Gastroesophageal sphincter (tissue), 4 donors: ENCODE measurements around the gene ANGEL1. TPM values are rescaled to one million over a fixed set of nuclear protein-coding genes. Genes with fewer than 3 reads are reported as not detected.

Source experiments
- ATAC-seq: fragments of 150-250 bp; one replicate; pipeline ENCODE4 v1.9.1; 2016; ENCODE audit warnings: mild to moderate bottlenecking, moderate library complexity
- H3K27ac ChIP-seq, 4 donors: fragments of 200-600 bp; sonication (generic) in 3 of 4; 1 replicate in 3 of 4; 2 replicates in 1 of 4; pipeline ENCODE4 v1.5.1; 2016 to 2019
- H3K27me3 ChIP-seq: fragments of 200-600 bp; sonication (generic); one replicate; pipeline ENCODE4 v1.5.1; 2019
- H3K36me3 ChIP-seq, 2 donors: fragments of 200-600 bp; sonication (generic); one replicate each; pipeline ENCODE4 v1.5.1; 2019; ENCODE audit warnings: control low read depth in 1 of 2
- H3K4me1 ChIP-seq, 3 donors: fragments of 200-600 bp; sonication (generic); 1 replicate in 2 of 3; 2 replicates in 1 of 3; pipeline ENCODE4 v1.5.1; 2016 to 2019; ENCODE audit warnings: control low read depth in 2 of 3
- H3K4me3 ChIP-seq, 2 donors: fragments of 200-600 bp; sonication (generic); one replicate each; pipeline ENCODE4 v1.5.1; 2019; ENCODE audit warnings: mild to moderate bottlenecking in 1 of 2, moderate library complexity in 1 of 2
- H3K9me3 ChIP-seq, 3 donors: fragments of 200-600 bp; sonication (generic); one replicate each; pipeline ENCODE4 v1.5.1; 2017 to 2019; ENCODE audit warnings: control low read depth in 2 of 3
- CTCF ChIP-seq, 4 experiments: fragments of 200-600 bp in 2 of 4; fragments of 450-650 bp in 2 of 4; sonication (generic) in 1 of 4; IDR thresholded peaks; one replicate each; pipeline ENCODE4 v1.5.1; 2017 to 2019; ENCODE audit warnings: antibody characterized with exemption in 4 of 4, mild to moderate bottlenecking in 2 of 4, moderate library complexity in 2 of 4
- EP300 ChIP-seq: sonication (generic); formaldehyde crosslinking; IDR thresholded peaks from one replicate; pipeline ENCODE4 v1.6.1; 2017; ENCODE audit warnings: antibody characterized with exemption, mild to moderate bottlenecking
- POLR2A ChIP-seq, 2 donors: fragments of 450-650 bp; IDR thresholded peaks; one replicate each; pipeline ENCODE4 v1.6.1; 2017; ENCODE audit warnings: antibody characterized with exemption in 2 of 2, mild to moderate bottlenecking in 2 of 2, moderate library complexity in 1 of 2
- POLR2AphosphoS5 ChIP-seq: sonication (generic); formaldehyde crosslinking; IDR thresholded peaks from one replicate; pipeline ENCODE4 v1.6.1; 2017; ENCODE audit warnings: antibody characterized with exemption
- WGBS, 2 donors: methylation state at CpG; one replicate each; pipeline ENCODE4 v1.1.5; 2018; ENCODE audit warnings: low coverage in 1 of 2; 5-methylcytosine and 5-hydroxymethylcytosine counted together
- total RNA-seq, 4 donors: library from RNA; depleted of rRNA; stranded (reverse); fragments of >200 nt; gene quantifications; one replicate each; pipeline ENCODE4 v1.1.0, GENCODE V29; 2016

Gene ANGEL1
- total RNA-seq, 4 donors from 2014 or later: 9.0 to 27.5 (median 12.2) TPM

- 98 to 100% methylated on average over 2 of the region's 2 CpGs for WGBS, 2 donors
- H3K4me3 ChIP-seq: no peak overlapping the region
- no peak for ATAC-seq
- peaks cover 0 to 74% of the 10 kb centered on the region in 2 donors for H3K36me3 ChIP-seq
- H3K9me3 ChIP-seq: no peaks in the 10 kb centered on the region
- H3K27me3 ChIP-seq: no peaks in the 10 kb centered on the region
- H3K4me1 ChIP-seq: no peaks in the 10 kb centered on the region
- no peak overlapping the region for H3K27ac ChIP-seq
- TF ChIP-seq POLR2A (IDR thresholded peaks at IDR 0.05) (no peak), EP300 (no peak), CTCF (IDR thresholded peaks at IDR 0.05) (no peak), POLR2AphosphoS5 (no peak)
These were observed 20.3 kb downstream of the ANGEL1 start for GRCh38 chr14:76792422-76792821.

GRCh38 chr14:76786601-76787000 is 26.1 kb downstream of the ANGEL1 start:
- no peak for TF ChIP-seq CTCF (IDR thresholded peaks at IDR 0.05)
- TF ChIP-seq POLR2AphosphoS5: no peak
- no peak for TF ChIP-seq EP300
- TF ChIP-seq POLR2A (IDR thresholded peaks at IDR 0.05): no peak
- no peak for ATAC-seq
- H3K27me3 ChIP-seq: no peaks in the 10 kb centered on the region
- H3K4me3 ChIP-seq: no peak overlapping the region
- H3K36me3 ChIP-seq: peaks cover 0 to 83% of the 10 kb centered on the region in 2 donors
- no peak overlapping the region for H3K27ac ChIP-seq
- WGBS, 2 donors: 83 to 86% methylated on average over 2 of the region's 2 CpGs
- peaks cover 0 to 31% (median 10%) of the 10 kb centered on the region in 3 donors for H3K4me1 ChIP-seq
- H3K9me3 ChIP-seq: no peaks in the 10 kb centered on the region

GRCh38 chr14:76784881-76785280 is 27.8 kb downstream of the ANGEL1 start:
- ATAC-seq: peak; percentile 91
- H3K27me3 ChIP-seq: no peaks in the 10 kb centered on the region
- TF ChIP-seq CTCF (IDR thresholded peaks at IDR 0.05) (peak in 3 of 4 experiments; percentile 56 to 88 (median 79)), EP300 (no peak)
- H3K36me3 ChIP-seq: peaks cover 0 to 76% of the 10 kb centered on the region in 2 donors
- WGBS, 2 donors: 6% methylated on average over 2 of the region's 2 CpGs; no CpG with 5 or more reads in 1 of the 2 donors
- H3K27ac ChIP-seq: peak overlapping the region in 1 of 4 donors; percentile 19
- H3K9me3 ChIP-seq: no peaks in the 10 kb centered on the region
- no peak overlapping the region for H3K4me3 ChIP-seq
- peaks cover 0 to 44% (median 17%) of the 10 kb centered on the region in 3 donors for H3K4me1 ChIP-seq

GRCh38 chr14:76784266-76784874 is 28.3 kb downstream of the ANGEL1 start:
- Histone ChIP-seq H3K27me3 (no peaks in the 10 kb centered on the region), H3K9me3 (no peaks in the 10 kb centered on the region), H3K4me1 (peaks cover 0 to 44% (median 17%) of the 10 kb centered on the region in 3 donors), H3K4me3 (no peak overlapping the region), H3K27ac (peak overlapping the region in 2 of 4 donors; percentile 19 to 21), H3K36me3 (peaks cover 0 to 76% of the 10 kb centered on the region in 2 donors)
- ATAC-seq: peak; percentile 2
- WGBS, 2 donors: 56% methylated on average over 3 of the region's 6 CpGs; no CpG with 5 or more reads in 1 of the 2 donors
- TF ChIP-seq CTCF (IDR thresholded peaks at IDR 0.05): no peak
- TF ChIP-seq EP300: no peak
- TF ChIP-seq POLR2A (IDR thresholded peaks at IDR 0.05): no peak
- no peak for TF ChIP-seq POLR2AphosphoS5

GRCh38 chr14:76782885-76783566 is 29.7 kb downstream of the ANGEL1 start:
- no peak for ATAC-seq
- H3K36me3 ChIP-seq: peaks cover 0 to 74% of the 10 kb centered on the region in 2 donors

More at GRCh38 chr14:76782885-76783566, 29.7 kb downstream of the ANGEL1 start:
- Histone ChIP-seq H3K9me3 (no peaks in the 10 kb centered on the region), H3K4me1 (peaks cover 0 to 44% (median 17%) of the 10 kb centered on the region in 3 donors), H3K27ac (peak overlapping the region in 3 of 4 donors; percentile 54 to 57 (median 55)), H3K27me3 (no peaks in the 10 kb centered on the region), H3K4me3 (no peak overlapping the region)
- TF ChIP-seq POLR2AphosphoS5 (no peak), CTCF (IDR thresholded peaks at IDR 0.05) (no peak), POLR2A (IDR thresholded peaks at IDR 0.05) (no peak)
- 47 to 63% methylated on average over 3 to 5 of the region's 9 CpGs for whole genome bisulfite sequencing, 2 donors
